Caco-2 (cell line): ENCODE measurements around the gene AS3MT. TPM values are rescaled to one million over a fixed set of nuclear protein-coding genes. Genes with fewer than 3 reads are reported as not detected.

Experiments
- BruUV-seq: library from RNA; stranded (reverse); fragments of 400-500 nt; replicated peaks from 2 replicates; lab custom pipeline; 2021; lab: Mats Ljungman, UMichigan
- CTCF ChIA-PET: fragments of 300-600 bp; sonication (Branson Sonifier 250); formaldehyde crosslinking; loops from one replicate; lab custom pipeline; 2022; ENCODE audit warnings: antibody characterized with exemption; lab: Charles Lee
- POLR2A ChIA-PET: fragments of 300-600 bp; sonication (Branson Sonifier 250); formaldehyde crosslinking; loops from one replicate; lab custom pipeline; 2022; ENCODE audit warnings: antibody characterized with exemption; lab: Charles Lee
- DNase-seq, 2 experiments: peaks; one replicate each; pipeline versions ENCODE4 v3.0.0 to v3.0.0-alpha.2; 2020 to 2022
- H3K27me3 ChIP-seq: replicated peaks from 2 replicates; pipeline ENCODE4 v1.6.0; 2011; ENCODE audit warnings: low read length; ENCODE audit not compliant: control insufficient read depth, insufficient read depth
- H3K36me3 ChIP-seq: 2 replicates; pipeline ENCODE4 v1.5.1; 2011; ENCODE audit warnings: low read length; ENCODE audit not compliant: control insufficient read depth, insufficient read depth
- H3K4me1 ChIP-seq: fragments of 250-450 bp; sonication (Bioruptor Pico); 2 replicates; pipeline ENCODE4 v1.5.1; 2020; ENCODE audit warnings: mild to moderate bottlenecking
- H3K4me3 ChIP-seq: 2 replicates; pipeline ENCODE4 v1.5.1; 2011; ENCODE audit warnings: low read depth, mild to moderate bottlenecking, control low read depth, low read length
- H3K9me3 ChIP-seq: fragments of 250-450 bp; sonication (Bioruptor Pico); 2 replicates; pipeline ENCODE4 v1.5.1; 2020; ENCODE audit warnings: mild to moderate bottlenecking, moderate library complexity
- H3K27ac Mint-ChIP-seq: one replicate; pipeline ENCODE4 v1.8.0; 2022; ENCODE audit warnings: mixed read lengths; ENCODE audit not compliant: unreplicated experiment
- H3K27me3 Mint-ChIP-seq: one replicate; pipeline ENCODE4 v1.8.0; 2022; ENCODE audit warnings: mixed read lengths; ENCODE audit not compliant: insufficient read depth, unreplicated experiment
- H3K36me3 Mint-ChIP-seq: one replicate; pipeline ENCODE4 v1.8.0; 2022; ENCODE audit warnings: mild to moderate bottlenecking, mixed read lengths; ENCODE audit not compliant: insufficient read depth, unreplicated experiment
- H3K4me1 Mint-ChIP-seq: one replicate; pipeline ENCODE4 v1.8.0; 2022; ENCODE audit warnings: low read depth, mixed read lengths; ENCODE audit not compliant: unreplicated experiment
- H3K4me3 Mint-ChIP-seq: one replicate; pipeline ENCODE4 v1.8.0; 2022; ENCODE audit warnings: mild to moderate bottlenecking, moderate library complexity, mixed read lengths; ENCODE audit not compliant: unreplicated experiment
- H3K9me3 Mint-ChIP-seq: one replicate; pipeline ENCODE4 v1.8.0; 2022; ENCODE audit warnings: mixed read lengths; ENCODE audit not compliant: unreplicated experiment
- CTCF ChIP-seq, 2 experiments: fragments of 200-600 bp in 1 of 2; IDR thresholded peaks; 1 replicate in 1 of 2; 2 replicates in 1 of 2; pipeline versions ENCODE4 v1.5.1 to v1.8.0; 2011 to 2022; ENCODE audit warnings: antibody characterized with exemption in 1 of 2, control low read depth in 1 of 2, inconsistent platforms in 1 of 2, low read depth in 1 of 2, low read length in 1 of 2, mild to moderate bottlenecking in 1 of 2, moderate library complexity in 1 of 2; ENCODE audit not compliant: insufficient read depth in 1 of 2, severe bottlenecking in 1 of 2, unreplicated experiment in 1 of 2
- intact Hi-C: fragments of 100-400 bp; cut with micrococcal nuclease; formaldehyde crosslinking; loops from one replicate; pipeline ENCODE4 v1.10.0; 2022; ENCODE audit not compliant: unreplicated experiment
- total RNA-seq: library from RNA; stranded (reverse); gene quantifications from 2 replicates; pipeline ENCODE4 v1.2.3, GENCODE V29; 2022

Gene AS3MT
- total RNA-seq, 1 experiment from 2014 or later: 6.4 TPM

DNA sequence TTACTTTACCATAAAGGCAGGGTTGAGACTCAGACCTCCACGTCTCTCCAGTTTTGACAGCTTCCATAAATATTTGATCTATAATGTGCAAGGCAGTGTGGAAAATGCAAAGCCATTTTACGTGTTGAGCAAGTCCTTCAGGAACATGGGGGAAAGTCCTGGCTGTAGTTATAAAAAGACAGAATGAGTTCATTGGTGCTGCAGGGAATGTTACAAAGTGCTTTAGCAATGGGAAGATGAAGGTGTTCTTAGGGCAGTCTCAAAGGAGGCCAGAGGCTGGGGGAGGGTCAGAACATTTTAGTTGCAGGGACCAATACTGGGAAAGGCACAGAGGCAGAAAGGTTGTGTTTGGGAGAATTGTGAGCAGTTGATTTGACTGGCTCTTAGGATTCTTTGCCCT, 76.7 kb downstream of the AS3MT start:
- Histone ChIP-seq H3K4me3 (no peak overlapping the region), H3K27me3 (no peaks in the 10 kb centered on the region), H3K9me3 (no peaks in the 10 kb centered on the region), H3K36me3 (no peaks in the 10 kb centered on the region), H3K4me1 (peaks cover 9% of the 10 kb centered on the region; the same call in 1 of the 2 replicates)
- no peak for TF ChIP-seq CTCF (IDR thresholded peaks at IDR 0.05; ENCODE audit: insufficient read depth in 1 of 2, low read depth in 1 of 2, low read length in 1 of 2, severe bottlenecking in 1 of 2, unreplicated experiment in 1 of 2)
- intact Hi-C loops: no loop called here
- Mint-ChIP-seq H3K9me3 (no peaks in the 10 kb centered on the region), H3K36me3 (no peaks in the 10 kb centered on the region), H3K4me1 (peaks cover 17% of the 10 kb centered on the region), H3K27ac (peak overlapping the region; percentile 7), H3K27me3 (no peaks in the 10 kb centered on the region), H3K4me3 (no peak overlapping the region)
- BruUV-seq: no TSS peak
- POLR2A ChIA-PET: interaction anchor here (0.6 kb wide), 1 partner anchor 12 kb away, joined by 4 read pairs; no protein-coding TSS in a partner anchor
- CTCF ChIA-PET: interaction anchor here (0.6 to 1.3 kb wide), 3 partner anchors 28 to 1113 kb away, joined by 3 to 7 read pairs (median 4); partner anchors contain the start of gene CNNM2
- DNase-seq: no peak

- no peak for DNase-seq
- Histone ChIP-seq H3K4me1 (peaks cover 9% of the 10 kb centered on the region; the same call in 1 of the 2 replicates), H3K9me3 (no peaks in the 10 kb centered on the region), H3K27me3 (no peaks in the 10 kb centered on the region), H3K36me3 (no peaks in the 10 kb centered on the region), H3K4me3 (no peak overlapping the region)
- no peaks in the 10 kb centered on the region for H3K27me3 Mint-ChIP-seq
- BruUV-seq: no TSS peak
- no peak for TF ChIP-seq CTCF (IDR thresholded peaks at IDR 0.05; ENCODE audit: insufficient read depth in 1 of 2, low read depth in 1 of 2, low read length in 1 of 2, severe bottlenecking in 1 of 2, unreplicated experiment in 1 of 2)
- CTCF ChIA-PET: no interaction called here
- H3K27ac Mint-ChIP-seq: no peak overlapping the region
- intact Hi-C loops: no loop called here
- peaks cover 17% of the 10 kb centered on the region for H3K4me1 Mint-ChIP-seq
- H3K4me3 Mint-ChIP-seq: no peak overlapping the region
- H3K36me3 Mint-ChIP-seq: no peaks in the 10 kb centered on the region
- no peaks in the 10 kb centered on the region for H3K9me3 Mint-ChIP-seq
- POLR2A ChIA-PET: no interaction called here
Observed at GRCh38 chr10:102946992-102947391, 77.7 kb downstream of the AS3MT start.

DNA sequence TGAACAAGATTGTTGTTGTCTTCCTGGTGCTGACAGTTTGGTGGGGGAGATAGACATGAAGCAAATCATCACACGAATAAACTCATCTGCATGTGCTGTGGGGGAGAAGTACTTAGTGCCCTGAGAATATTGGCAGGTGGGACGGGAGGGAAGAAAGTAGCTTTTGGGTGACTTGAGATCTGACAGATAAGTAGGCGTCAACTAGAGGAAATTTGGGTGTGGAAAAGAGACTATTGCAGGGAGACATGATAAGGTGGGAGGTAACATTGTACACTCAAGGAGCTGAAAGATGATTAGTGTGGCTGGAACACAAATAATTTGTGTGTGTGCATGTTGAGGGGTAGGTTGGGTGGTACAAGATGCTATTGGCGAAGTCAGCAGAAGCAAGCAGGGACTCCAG, 78.9 kb downstream of the AS3MT start:
- Histone ChIP-seq H3K4me1 (peaks cover 9% of the 10 kb centered on the region; the same call in 1 of the 2 replicates), H3K4me3 (no peak overlapping the region), H3K36me3 (no peaks in the 10 kb centered on the region), H3K27me3 (no peaks in the 10 kb centered on the region), H3K9me3 (no peaks in the 10 kb centered on the region)
- POLR2A ChIA-PET: no interaction called here
- BruUV-seq: no TSS peak
- no peak for DNase-seq
- Mint-ChIP-seq H3K27me3 (no peaks in the 10 kb centered on the region), H3K9me3 (no peaks in the 10 kb centered on the region), H3K36me3 (no peaks in the 10 kb centered on the region), H3K4me3 (no peak overlapping the region), H3K27ac (no peak overlapping the region), H3K4me1 (peaks cover 17% of the 10 kb centered on the region)
- no peak for TF ChIP-seq CTCF (IDR thresholded peaks at IDR 0.05; ENCODE audit: insufficient read depth in 1 of 2, low read depth in 1 of 2, low read length in 1 of 2, severe bottlenecking in 1 of 2, unreplicated experiment in 1 of 2)
- CTCF ChIA-PET: no interaction called here
- intact Hi-C loops: no loop called here
